Aorta (tissue), 5 donors: Measurements from ENCODE around the gene SVEP1. TPM values are rescaled to one million over a fixed set of nuclear protein-coding genes. Genes with fewer than 3 reads are reported as not detected.

Experiments used
- ATAC-seq: fragments of 200-7000 bp; cut with Tn5 transposase; one replicate; pipeline ENCODE4 v1.9.1; 2022; ENCODE audit warnings: moderate library complexity; ENCODE audit not compliant: low FRiP score
- DNase-seq, 2 donors: peaks; one replicate each; pipeline ENCODE4 v3.0.0-alpha.2; 2020
- H3K27ac ChIP-seq, 2 donors: one replicate each; pipeline ENCODE4 v1.5.1; 2013; ENCODE audit warnings: low read length in 2 of 2, mild to moderate bottlenecking in 2 of 2, moderate library complexity in 2 of 2, control low read depth in 1 of 2, inconsistent platforms in 1 of 2, low read depth in 1 of 2
- H3K27me3 ChIP-seq, 2 donors: one replicate each; pipeline ENCODE4 v1.6.1; 2013; ENCODE audit warnings: control low read depth in 1 of 2, low read length in 1 of 2, mild to moderate bottlenecking in 1 of 2, moderate library complexity in 1 of 2; ENCODE audit not compliant: insufficient read depth in 2 of 2, control insufficient read depth in 1 of 2
- H3K36me3 ChIP-seq, 2 donors: one replicate each; pipeline ENCODE4 v1.6.1; 2013; ENCODE audit warnings: control low read depth in 1 of 2, low read length in 1 of 2, mild to moderate bottlenecking in 1 of 2; ENCODE audit not compliant: insufficient read depth in 2 of 2, control insufficient read depth in 1 of 2
- H3K4me1 ChIP-seq, 2 donors: one replicate each; pipeline ENCODE4 v1.6.1; 2013; ENCODE audit warnings: low read length in 2 of 2, control low read depth in 1 of 2, mild to moderate bottlenecking in 1 of 2, moderate library complexity in 1 of 2; ENCODE audit not compliant: insufficient read depth in 2 of 2, control insufficient read depth in 1 of 2
- H3K4me3 ChIP-seq, 2 donors: one replicate each; pipeline ENCODE4 v1.5.1; 2013; ENCODE audit warnings: low read length in 2 of 2, control low read depth in 1 of 2, mild to moderate bottlenecking in 1 of 2
- H3K9me3 ChIP-seq: one replicate; pipeline ENCODE4 v1.6.1; 2013; ENCODE audit warnings: mild to moderate bottlenecking, low read length; ENCODE audit not compliant: control insufficient read depth
- WGBS, 2 donors: extraction: QIAGEN DNeasy Blood & Tissue Kit; methylation state at CpG; one replicate each; pipeline ENCODE4 v1.1.7; 2013; 5-methylcytosine and 5-hydroxymethylcytosine counted together
- intact Hi-C, 2 donors: fragments of 100-400 bp; cut with DNase I; formaldehyde crosslinking; loops; one replicate each; pipeline versions ENCODE4 v1.14.2 to v1.15.0; 2022
- polyA plus RNA-seq, 2 donors: library from polyadenylated mRNA; stranded (reverse); fragments of 200-250 nt; gene quantifications; one replicate each; pipeline ENCODE4 v1.2.3, GENCODE V29; 2013
- total RNA-seq, 2 donors: library from RNA; stranded (reverse); fragmentation: NEBNext Ultra II Directional; extraction: Animal tissue kit (Norgen Biotek cat#: 25700); gene quantifications; one replicate each; pipeline ENCODE4 v1.2.1, GENCODE V29; 2021
- donor health status: healthy with polysubstance abuse.
- donor health status: Bipolar disorder and iron deficiency.
- donor health status: DM: no; HTN: no; CAD: no.
- donor health status: DM: no; HTN: no; CAD: no.
- donor health status: DM: yes; HTN: yes; CAD: no.

Gene SVEP1
- total and polyA plus RNA-seq, 4 donors = 0.63 to 120 (median 38.4) TPM

- Histone ChIP-seq H3K4me3 (no peak overlapping the region), H3K9me3 (no peaks in the 10 kb centered on the region), H3K27me3 (no peaks in the 10 kb centered on the region), H3K36me3 (no peaks in the 10 kb centered on the region), H3K27ac (no peak overlapping the region), H3K4me1 (no peaks in the 10 kb centered on the region)
- no peak for DNase-seq
- no peak for ATAC-seq
- WGBS, 2 donors = 0 to 7% methylated on average over 1 of the region's 1 CpG
- intact Hi-C loops = no loop called here
Observed at GRCh38 chr9:110456681-110457080, 122.9 kb downstream of the SVEP1 start.

GRCh38 chr9:110455860-110456259 lies 123.7 kb downstream of the SVEP1 start:
- H3K4me1 ChIP-seq = no peaks in the 10 kb centered on the region
- no peaks in the 10 kb centered on the region for H3K9me3 ChIP-seq
- DNase-seq (no peak), ATAC-seq (no peak)
- H3K27me3 ChIP-seq = no peaks in the 10 kb centered on the region
- intact Hi-C loops = no loop called here
- H3K4me3 ChIP-seq = no peak overlapping the region
- H3K36me3 ChIP-seq = no peaks in the 10 kb centered on the region
- H3K27ac ChIP-seq = no peak overlapping the region

- Histone ChIP-seq H3K27me3 (no peaks in the 10 kb centered on the region), H3K4me1 (no peaks in the 10 kb centered on the region), H3K9me3 (no peaks in the 10 kb centered on the region), H3K36me3 (no peaks in the 10 kb centered on the region), H3K27ac (no peak overlapping the region), H3K4me3 (no peak overlapping the region)
- 23 to 29% methylated on average over 3 of the region's 3 CpGs for WGBS, 2 donors
- no peak for DNase-seq
- intact Hi-C loops = loop anchor here in 1 of 2 donors (2.0 kb wide), 1 partner anchor 170 kb away; no protein-coding TSS in a partner anchor
- no peak for ATAC-seq
Observed at GRCh38 chr9:110452227-110452801, 127.2 kb downstream of the SVEP1 start.

GRCh38 chr9:110451726-110452125 lies 127.8 kb downstream of the SVEP1 start:
- Histone ChIP-seq H3K4me1 (no peaks in the 10 kb centered on the region), H3K27ac (no peak overlapping the region), H3K4me3 (no peak overlapping the region), H3K27me3 (no peaks in the 10 kb centered on the region), H3K36me3 (no peaks in the 10 kb centered on the region), H3K9me3 (no peaks in the 10 kb centered on the region)
- no peak for DNase-seq
- no peak for ATAC-seq
- intact Hi-C loops = loop anchor here (2.0 kb wide), 1 partner anchor 171 kb away; no protein-coding TSS in a partner anchor
- 10 to 16% methylated on average over 2 of the region's 2 CpGs for WGBS, 2 donors

- no peak overlapping the region for H3K27ac ChIP-seq
- no peaks in the 10 kb centered on the region for H3K27me3 ChIP-seq
- ATAC-seq (no peak), DNase-seq (no peak)
- H3K36me3 ChIP-seq = peaks cover 2 to 3% of the 10 kb centered on the region in 2 donors
- H3K4me1 ChIP-seq = no peaks in the 10 kb centered on the region
- intact Hi-C loops = no loop called here
- no peaks in the 10 kb centered on the region for H3K9me3 ChIP-seq
- H3K4me3 ChIP-seq = no peak overlapping the region
Observed at GRCh38 chr9:110447476-110447875, 132.1 kb downstream of the SVEP1 start.

GRCh38 chr9:110446171-110446570 lies 133.4 kb downstream of the SVEP1 start:
- no peaks in the 10 kb centered on the region for H3K4me1 ChIP-seq
- intact Hi-C loops = no loop called here
- H3K9me3 ChIP-seq = no peaks in the 10 kb centered on the region
- H3K27ac ChIP-seq = no peak overlapping the region
- ATAC-seq (no peak), DNase-seq (no peak)
- H3K36me3 ChIP-seq = peaks cover 2 to 3% of the 10 kb centered on the region in 2 donors
- no peaks in the 10 kb centered on the region for H3K27me3 ChIP-seq
- H3K4me3 ChIP-seq = no peak overlapping the region

- WGBS, 2 donors = 73 to 79% methylated on average over 6 of the region's 6 CpGs
Observed at GRCh38 chr9:110444911-110445310, 134.6 kb downstream of the SVEP1 start.

GRCh38 chr9:110443866-110444220 lies 135.7 kb downstream of the SVEP1 start:
- DNase-seq (no peak), ATAC-seq (no peak)
- intact Hi-C loops = no loop called here
- H3K36me3 ChIP-seq = peaks cover 2 to 3% of the 10 kb centered on the region in 2 donors
- H3K9me3 ChIP-seq = no peaks in the 10 kb centered on the region
- no peak overlapping the region for H3K27ac ChIP-seq
- no peak overlapping the region for H3K4me3 ChIP-seq
- no peaks in the 10 kb centered on the region for H3K4me1 ChIP-seq
- no peaks in the 10 kb centered on the region for H3K27me3 ChIP-seq

More at GRCh38 chr9:110444911-110445310, 134.6 kb downstream of the SVEP1 start:
- ATAC-seq (no peak), DNase-seq (no peak)
- H3K27ac ChIP-seq = no peak overlapping the region
- no peaks in the 10 kb centered on the region for H3K27me3 ChIP-seq
- no peaks in the 10 kb centered on the region for H3K9me3 ChIP-seq
- H3K4me1 ChIP-seq = no peaks in the 10 kb centered on the region
- intact Hi-C loops = no loop called here
- H3K4me3 ChIP-seq = no peak overlapping the region
- peaks cover 2 to 3% of the 10 kb centered on the region in 2 donors for H3K36me3 ChIP-seq

GRCh38 chr9:110443146-110443865 lies 136.2 kb downstream of the SVEP1 start:
- ATAC-seq = no peak
- WGBS, 2 donors = 26 to 37% methylated on average over 3 of the region's 3 CpGs
- Histone ChIP-seq H3K36me3 (peaks cover 2 to 3% of the 10 kb centered on the region in 2 donors), H3K9me3 (no peaks in the 10 kb centered on the region), H3K27ac (no peak overlapping the region), H3K4me1 (no peaks in the 10 kb centered on the region), H3K27me3 (no peaks in the 10 kb centered on the region), H3K4me3 (no peak overlapping the region)
- DNase-seq = no peak
- intact Hi-C loops = no loop called here
